CD4-positive, alpha-beta T cell treated with Interleukin-17A for 4 hours (primary cell): ENCODE measurements around the gene KAZN.
"Not testable (repeated sequence)": the region's sequence is repeated elsewhere in the genome, so short reads cannot be mapped to it uniquely, and the experiment has no call there.

Source experiments
- DNase-seq: peaks from one replicate; pipeline ENCODE4 v3.0.0-alpha.2; 2020; ENCODE audit warnings: mixed read lengths

The KAZN gene

DNA sequence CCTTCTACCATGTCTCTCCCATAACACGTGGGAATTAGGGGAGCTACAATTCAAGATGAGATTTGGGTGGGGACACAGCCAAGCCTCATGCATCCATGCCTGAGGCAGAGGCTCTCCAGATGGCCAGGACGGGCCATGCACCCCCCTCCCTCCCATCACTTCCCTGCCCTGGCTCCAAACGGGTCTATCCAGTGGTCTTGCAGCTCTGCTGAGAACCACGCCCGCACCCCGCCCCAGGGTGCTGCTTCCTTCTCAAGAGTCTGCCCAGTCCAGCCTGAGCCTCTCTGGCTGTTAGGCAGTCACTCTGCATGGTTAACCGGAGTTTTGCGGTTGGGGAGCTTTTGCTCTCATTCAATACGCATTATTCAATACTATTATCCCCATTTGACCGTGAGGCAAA, 423.6 kb downstream of the KAZN start:
- DNase-seq, result no peak

DNA sequence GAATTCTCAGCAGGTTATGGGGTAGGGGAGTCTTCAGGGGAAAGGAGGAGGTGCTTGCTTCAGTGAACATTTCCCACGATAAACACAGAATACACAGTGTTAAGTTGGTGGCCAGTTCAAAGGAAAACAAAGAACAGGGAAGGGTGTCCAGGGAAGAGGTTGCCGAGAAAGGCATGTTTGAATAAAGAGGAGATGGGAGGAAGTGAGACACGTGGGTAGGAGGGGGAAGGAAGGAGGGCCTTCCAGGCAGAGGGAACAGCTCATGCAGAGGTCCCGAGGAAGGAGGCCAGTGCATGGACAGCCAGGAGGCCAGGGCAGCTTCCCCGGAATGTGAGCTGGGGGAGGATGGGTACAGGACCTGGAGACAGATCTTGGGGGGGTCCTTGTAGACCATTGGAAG, 424.7 kb downstream of the KAZN start:
- no peak for DNase-seq

DNA sequence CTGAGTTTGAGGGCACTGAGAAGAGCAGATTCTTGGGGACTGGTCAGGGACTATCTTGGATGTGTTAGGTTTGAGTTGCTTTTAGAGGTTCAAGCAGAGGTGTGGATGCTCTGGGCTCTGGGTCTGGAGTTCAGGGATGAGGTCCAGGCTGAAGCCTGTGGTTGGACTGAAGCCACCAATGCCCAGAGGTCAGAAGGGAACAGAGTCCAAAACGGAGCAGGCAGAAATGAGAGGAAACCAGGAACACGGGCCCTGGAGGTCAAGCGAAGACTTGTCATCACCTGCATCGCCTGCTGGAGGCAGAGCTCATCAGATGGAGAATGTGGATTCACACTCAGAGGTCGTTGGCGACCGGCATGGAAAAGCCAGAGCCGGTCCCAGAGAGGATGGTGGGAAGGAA, 425.5 kb downstream of the KAZN start:
- no peak for DNase-seq

DNA sequence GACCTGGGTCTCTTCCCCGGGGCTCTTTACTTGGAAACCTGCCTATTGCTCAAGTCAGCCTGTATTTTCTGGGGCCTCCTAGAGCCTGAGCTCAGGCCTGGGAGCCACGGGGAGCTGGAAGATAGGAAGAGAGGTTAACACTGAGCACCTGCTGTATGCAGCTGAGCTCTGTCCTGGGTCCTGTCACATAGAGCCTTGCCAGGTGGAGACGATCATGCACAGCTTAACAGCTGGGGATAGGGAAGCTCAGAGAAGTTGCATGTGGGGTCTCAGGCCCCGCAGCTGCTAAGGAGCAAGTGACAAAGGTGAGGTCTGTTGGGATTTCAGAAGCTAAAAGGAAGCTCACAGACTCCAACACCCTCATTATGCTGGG, 427.6 kb downstream of the KAZN start:
- DNase-seq, result no peak

DNA sequence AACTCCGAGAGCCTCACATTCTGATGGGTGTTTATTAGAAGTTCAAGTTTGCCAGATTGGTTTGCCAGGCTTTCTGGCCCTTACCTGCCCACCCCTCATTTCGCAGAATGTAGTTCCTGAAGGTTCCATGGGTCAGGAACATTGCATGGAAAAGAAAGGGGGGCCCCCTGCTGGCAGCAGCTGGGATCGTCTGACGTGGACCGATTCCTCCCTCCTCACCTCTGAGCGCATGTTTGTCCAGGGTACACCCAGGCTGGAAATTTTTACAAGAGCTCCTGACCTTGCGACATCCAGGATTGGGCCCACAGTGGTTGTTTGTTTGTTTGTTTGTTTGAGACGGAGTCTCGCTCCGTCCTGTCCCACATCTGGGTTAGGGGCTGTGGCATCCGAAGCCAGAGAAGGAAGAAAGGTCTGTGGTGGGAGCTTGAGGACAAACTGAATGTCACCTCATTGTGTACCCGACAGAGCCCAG, 429.1 kb downstream of the KAZN start:
- DNase-seq, result peak; percentile 32

DNA sequence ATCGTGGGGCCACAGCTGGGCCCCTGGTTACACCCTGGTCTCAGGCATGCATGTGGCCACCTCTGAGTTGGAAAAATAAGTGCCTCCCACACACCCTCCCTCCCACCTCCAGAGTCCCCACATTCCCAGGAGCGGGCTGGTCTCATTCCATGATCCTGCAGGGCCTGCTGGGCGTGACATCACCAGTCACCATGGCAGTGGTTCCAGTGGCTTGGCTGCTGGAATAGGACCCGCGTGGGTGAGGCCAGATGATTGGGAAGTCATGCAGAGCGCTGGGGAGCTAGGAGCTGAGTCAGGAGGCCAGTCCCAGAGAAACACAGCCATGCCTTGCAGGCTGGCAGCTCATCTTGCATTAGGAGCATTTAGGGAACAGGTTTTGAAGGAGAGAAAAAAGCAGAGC, 429.6 kb downstream of the KAZN start:
- DNase-seq, result no peak

DNA sequence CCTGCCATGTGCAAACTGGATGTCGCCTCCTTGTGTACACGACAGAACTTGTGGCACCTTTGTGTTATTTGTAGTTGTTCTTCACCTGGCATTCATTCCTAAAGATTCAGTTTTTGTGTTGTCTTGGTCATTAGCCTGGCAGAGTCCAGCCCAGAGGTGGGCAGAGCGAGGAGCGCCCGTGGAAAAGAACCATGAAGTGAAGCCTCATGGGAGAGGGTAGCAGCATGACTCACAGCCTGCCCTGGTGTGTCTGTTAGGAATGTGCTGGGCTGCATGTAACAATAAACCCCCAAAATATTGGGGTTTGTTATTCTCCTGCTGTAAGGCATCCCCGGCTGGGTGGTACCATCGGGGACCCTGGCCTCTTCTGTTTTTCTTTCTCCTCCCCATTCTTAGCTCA, 430.1 kb downstream of the KAZN start:
- no peak for DNase-seq

DNA sequence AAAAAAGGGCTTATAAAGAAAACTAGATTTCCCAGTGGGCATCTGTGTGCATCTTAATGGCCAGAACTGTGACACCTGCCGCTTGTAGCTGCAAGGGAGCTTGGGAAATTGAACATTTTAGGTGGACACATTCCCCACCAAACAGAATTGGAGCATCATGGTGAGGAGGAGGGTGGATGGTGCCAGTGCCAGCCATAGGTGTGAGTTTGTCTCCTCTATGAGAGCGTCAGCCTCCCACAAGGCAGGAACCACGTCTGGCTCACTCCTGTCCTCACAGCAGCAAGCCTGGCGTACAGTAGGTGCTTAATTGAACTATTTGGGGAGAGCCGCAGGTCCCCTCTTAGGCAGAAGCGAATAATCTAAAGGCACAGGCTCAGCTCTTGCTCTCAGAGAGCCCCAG, 430.6 kb downstream of the KAZN start:
- no peak for DNase-seq

DNA sequence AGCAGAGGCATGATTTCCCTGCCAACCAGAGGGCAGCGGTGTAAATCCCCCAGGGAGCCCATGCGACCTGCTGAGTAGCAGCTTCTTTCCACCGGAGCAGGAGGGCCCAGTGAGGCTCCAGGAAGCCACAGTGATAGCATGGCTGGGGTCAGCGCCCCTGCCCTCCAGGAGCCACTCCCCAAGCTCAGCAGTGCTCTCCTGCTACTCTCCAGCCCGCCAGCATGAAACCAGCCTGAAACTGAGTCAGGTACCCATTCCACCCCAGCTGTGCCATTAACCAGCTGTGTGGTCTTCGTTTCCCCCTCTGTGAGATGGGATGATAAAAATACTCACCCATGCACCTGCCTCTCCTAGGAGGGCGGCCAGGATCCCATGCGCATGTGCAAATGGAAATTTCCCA, 431.3 kb downstream of the KAZN start:
- DNase-seq, result no peak

DNA sequence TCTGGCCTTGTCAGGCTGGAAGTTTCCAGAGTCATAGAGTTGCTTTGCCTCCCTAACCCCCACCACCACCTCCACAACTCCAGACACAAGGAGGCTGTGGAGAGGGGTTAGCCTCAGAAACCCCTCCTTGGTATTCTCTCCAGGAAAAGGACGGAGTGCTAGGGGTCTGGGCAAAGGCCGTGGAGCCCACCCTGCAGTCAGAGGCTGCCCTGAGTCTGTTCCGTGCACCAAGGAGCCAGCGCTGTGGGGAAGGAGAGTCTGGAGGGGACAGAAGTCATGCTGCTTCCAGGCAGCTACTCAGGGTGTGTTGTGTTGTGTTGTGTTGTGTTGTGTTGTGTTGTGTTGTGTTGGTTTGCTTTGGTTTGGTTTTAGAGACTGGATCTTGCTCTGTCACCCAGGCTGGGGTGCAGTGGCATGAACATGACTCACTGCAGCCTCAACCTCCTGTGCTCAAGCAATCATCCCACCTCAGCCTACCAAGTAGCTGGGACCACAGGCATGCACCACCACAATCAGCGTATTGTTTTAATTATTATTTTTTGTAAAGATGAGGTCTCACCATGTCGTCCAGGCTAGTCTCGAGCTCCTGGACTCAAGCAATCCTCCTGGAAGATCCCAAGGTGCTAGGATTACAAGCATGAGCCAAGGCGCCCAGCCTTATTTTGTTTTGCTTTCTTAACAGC, 432.9 kb downstream of the KAZN start:
- DNase-seq, result no peak

DNA sequence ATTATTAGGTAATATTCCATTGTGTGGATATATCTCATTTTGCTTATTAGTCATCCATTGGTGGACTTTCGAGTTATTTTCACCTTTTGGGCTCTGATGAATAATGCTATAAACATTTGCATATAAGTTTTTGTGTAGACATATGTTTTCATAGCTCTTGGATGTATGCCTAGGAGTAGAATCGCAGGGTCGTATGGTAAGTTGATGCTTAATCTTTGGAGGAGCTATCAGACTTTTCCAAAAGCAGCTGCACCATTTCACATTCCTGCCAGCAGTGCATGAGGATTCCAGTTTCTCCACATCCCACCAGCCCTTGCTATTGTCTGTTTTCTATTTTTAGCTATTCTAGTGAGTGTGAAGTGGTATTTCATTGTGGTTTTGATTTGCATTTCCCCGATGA, 434.8 kb downstream of the KAZN start:
- no peak for DNase-seq

DNA sequence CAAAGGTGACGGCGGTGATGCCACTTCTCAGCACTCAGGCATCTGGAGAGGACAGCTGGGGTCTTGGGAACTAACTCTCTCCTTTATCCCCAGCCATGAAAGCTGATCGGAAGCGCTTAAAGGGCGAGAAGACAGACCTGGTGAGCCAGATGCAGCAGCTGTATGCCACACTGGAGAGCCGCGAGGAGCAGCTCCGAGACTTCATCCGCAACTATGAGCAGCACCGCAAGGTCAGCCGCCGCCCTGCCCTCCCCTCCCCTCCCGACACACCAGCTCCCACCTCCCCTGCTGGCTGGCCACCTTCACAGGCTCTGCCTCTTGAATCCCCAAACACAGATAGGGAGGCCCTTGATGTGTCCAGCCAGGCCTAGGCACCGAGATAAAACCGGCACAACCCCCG, 436.2 kb downstream of the KAZN start:
- no peak for DNase-seq

DNA sequence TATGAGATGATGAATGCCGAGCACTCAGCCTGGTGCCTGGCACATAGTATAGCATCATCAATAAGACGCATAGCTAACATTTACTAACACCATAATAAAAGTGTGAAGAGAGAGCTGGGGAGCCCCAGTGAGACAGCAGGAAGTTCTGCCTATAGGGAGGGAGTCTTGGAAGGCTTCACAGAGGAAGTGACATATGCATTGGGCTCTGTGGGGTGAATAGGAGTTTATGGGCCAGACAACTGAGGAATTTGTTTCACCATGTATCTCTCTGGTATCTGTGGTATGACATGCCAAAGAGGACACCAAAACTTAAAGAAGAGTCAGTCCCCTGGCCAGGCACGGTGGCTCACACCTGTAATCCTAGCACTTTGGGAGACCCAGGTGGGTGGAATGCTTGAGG, 436.8 kb downstream of the KAZN start:
- DNase-seq, result no peak

DNA sequence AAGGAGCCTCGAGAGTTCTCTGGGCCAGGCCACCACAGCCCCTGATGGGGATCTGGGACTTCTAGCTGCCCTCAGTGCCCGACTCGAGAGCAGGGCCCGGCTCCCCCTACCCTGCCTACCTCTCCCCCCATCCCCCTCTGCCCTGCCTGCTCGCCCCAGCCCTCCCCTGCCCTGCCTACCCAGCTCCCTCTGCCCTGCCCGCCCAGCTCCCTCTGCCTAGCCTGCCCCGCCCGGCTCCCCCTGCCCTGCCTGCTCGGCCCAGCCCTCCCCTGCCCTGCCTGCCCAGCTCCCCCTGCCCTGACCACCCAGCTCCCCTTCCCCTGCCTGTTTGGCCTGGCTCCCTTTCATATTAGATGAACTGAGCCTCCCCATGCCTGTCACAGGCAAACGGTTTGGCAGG, 437.6 kb downstream of the KAZN start:
- DNase-seq, result no peak

DNA sequence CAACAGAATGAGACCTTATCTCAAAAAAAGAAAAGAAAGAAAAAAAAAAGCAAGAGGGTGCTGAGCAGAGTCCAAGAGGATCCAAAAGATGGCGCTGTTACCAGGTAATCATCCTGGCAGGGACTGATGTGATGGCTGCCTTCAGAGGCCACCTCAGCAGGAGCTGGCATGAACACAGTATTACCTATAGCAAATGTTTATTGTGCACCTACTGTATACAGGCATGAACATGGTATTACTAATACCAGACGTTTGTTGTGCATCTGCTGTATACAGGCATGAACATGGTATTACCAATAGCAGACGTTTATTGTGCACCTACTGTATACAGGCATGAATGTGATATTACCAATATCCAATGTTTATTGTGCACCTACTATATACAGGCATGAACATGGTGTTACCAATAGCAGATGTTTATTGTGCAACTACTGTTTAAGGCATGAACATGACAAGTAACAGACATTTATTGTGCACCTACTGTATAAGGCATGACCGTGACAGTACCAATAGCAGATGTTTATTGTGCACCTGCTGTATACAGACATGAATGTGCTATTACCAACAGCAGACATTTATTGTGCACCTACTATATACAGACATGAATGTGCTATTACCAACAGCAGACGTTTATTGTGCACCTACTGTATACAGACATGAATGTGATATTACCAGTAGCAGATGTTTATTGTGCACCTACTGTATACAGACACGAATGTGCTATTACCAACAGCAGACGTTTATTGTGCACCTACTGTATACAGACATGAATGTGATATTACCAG, 439.9 kb downstream of the KAZN start:
- DNase-seq, result peak; percentile 6

DNA sequence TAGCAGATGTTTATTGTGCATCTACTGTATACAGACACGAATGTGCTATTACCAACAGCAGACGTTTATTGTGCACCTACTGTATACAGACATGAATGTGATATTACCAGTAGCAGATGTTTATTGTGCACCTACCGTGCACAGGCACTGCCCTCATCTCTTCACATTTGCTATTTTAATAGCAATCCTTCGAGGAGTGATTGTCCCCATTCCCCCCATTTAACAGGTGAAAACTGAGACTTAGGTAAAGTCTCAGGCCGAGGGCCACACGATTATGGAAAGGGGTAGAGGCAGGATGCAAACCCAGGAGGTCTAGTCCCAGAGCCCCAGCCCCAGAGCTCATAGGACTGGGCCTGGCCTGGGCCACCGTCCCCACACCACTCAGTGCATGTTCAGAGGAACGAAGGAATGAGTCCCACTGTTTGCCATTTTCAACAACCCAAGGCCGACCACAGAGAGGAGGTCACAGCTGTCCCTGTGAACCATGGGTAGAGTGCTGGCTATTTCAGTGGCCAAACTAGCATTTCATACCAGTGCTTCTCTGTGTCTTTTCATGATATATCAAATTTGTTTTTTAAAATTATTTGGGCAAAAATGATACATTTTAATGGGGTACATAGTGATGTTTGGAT, 440.6 kb downstream of the KAZN start:
- no peak for DNase-seq

DNA sequence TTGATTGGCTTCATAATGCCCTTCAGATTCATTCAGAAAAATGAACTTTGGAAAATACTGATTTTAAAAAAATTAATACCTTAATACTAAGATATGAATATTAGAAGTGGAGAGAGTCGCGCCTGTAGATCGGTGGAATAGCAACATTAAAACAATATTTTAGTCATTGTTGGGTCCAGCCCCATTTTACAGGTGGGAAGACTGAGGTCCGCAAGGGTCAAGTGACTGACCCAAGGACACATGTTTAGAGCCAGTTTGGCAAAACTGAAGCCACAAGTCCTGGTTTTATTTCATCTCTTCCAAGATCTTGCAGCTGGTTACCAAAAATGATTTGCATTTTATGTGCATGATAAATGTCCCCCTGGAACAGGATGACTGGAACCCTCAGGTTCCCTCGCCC, 441.4 kb downstream of the KAZN start:
- no peak for DNase-seq

DNA sequence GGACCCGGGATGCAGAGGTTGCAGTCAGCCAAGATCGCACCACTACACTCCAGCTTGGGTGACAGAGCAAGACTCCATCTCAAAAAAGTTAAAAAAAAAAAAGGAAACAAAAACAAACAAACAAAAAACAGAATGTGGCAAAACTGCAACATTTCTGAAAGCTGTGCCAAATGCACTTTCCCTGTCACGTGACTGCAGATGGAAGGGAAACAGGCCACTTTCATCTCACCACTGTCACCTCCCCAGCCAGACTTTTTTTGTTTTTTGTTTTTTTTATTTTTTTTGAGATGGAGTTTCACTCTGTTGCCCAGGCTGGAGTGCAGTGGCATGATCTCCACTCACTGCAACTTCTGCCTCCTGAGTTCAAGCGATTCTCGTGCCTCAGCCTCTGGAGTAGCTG, 442.2 kb downstream of the KAZN start:
- not testable (repeated sequence) for DNase-seq

DNA sequence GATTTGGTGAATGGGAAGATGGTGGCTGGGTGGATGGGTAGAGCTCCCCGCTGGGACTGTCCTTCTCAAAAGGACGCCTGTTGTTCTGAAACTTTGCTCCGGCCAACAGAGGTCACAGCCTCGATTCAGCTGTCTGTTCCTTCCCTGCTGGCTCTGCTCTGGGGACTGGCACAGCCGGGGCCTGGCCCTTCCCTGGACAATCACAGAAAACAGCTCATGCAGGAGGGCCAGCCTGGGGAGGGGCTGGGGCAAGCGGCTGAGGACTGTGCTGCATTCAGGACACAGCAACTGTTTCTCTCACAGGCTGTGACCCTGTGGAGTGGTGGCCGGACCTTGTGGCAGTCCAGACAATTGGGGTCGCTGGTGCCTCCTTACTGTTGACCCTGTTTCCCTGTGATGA, 444.4 kb downstream of the KAZN start:
- no peak for DNase-seq

DNA sequence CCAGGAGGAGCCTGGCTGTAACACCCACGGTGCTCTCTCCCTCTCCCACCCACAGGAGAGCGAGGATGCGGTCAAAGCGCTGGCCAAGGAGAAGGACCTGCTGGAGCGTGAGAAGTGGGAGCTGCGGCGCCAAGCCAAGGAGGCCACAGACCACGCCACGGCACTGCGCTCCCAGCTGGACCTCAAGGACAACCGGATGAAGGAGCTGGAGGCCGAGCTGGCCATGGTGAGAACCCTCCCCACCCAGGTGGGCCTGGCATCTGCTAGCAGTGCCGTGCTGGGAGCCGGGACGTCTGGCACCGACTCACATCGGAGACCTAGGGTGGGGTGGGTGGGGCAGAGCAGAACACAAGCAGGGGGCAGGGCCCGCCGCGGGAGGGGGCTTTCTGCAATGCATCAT, 445.4 kb downstream of the KAZN start:
- DNase-seq, result no peak

DNA sequence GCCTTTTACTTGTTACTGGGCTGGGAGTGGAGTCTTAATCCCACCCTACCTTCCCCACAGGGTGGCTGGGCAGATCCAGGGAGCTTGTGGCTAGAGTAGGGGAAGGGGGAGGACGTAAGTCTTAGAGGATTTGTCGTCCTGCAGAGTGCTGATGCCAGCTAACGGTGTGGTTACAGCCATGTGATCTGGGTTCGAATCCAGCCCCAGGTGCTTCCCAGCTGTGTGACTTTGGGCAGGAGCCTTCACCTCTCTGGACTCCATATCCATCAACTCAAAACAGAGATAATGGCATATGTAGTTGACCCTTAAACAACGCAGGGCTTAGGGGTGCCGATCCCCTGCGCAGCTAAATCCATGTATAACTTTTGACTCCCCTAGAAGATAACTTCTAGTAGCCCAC, 446.6 kb downstream of the KAZN start:
- DNase-seq, result no peak

DNA sequence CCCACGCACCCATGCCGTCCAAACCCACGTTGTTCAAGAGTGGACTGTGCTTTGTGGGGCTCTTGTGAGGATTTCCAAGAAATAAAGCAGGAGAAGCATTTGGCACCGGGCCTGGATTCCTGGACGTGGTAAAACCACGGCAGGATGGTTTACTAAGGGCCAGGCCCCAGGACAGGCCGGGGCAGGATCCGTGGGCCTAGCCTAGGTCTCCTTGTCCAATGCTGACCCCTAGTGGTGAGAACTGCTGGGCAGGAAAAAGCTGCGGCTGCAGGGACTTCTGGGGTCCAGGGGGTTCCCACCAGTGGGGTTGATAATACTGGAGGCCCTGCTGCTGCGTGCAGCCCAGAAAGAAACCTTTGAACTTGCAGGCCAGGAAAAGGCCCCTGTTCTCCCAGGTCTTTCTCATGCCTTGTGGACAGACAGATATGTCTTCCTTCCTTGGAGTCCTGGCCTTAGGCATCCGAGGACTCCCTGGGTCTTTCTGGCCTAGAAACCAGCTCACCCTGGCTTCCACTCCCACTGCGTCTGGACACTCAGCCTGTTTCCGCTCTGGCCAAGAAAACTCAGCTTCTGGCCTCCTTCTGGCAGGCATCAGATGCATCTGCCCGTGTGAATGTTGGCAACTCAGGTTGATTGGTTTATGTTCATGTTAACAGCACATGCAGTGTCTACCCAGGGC, 448.1 kb downstream of the KAZN start:
- peak; percentile 54 for DNase-seq

DNA sequence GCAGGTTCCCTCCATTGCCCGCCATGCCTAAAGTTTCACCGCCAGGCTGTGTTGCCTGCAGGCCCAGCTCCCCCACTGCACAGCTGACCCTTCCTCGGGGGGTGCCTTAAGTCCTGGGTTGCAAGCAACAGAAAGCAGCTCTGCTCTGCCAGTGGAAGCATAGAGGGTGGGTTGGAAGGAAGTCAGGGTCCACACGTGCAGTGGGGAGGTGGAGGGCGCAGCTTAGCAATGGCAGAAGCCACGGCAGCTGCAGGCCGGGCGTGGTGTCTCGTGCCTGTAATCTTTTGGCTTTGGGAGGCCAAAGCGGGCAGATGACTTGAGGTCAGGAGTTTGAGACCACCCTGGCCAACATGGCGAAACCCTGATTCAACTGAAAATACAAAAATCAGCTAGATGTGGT, 448.8 kb downstream of the KAZN start:
- DNase-seq, result no peak
